HG02588 (cell line): ENCODE data around the gene OR51B6.
A peak's percentile ranks its signal among the peaks of the same experiment; 100 is the strongest.
"Not testable (repeated sequence)": the region's sequence is repeated elsewhere in the genome, so short reads cannot be mapped to it uniquely, and the experiment has no call there.

ENCODE experiments used
- ATAC-seq: cut with Tn5 transposase; IDR thresholded peaks from one replicate; pipeline ENCODE4 v1.9.1; 2021; ENCODE audit warnings: mild to moderate bottlenecking, moderate library complexity; ENCODE audit not compliant: unreplicated experiment

OR51B6 gene

GRCh38 chr11:5364214-5364613, 12.9 kb downstream of the OR51B6 start:
- no peak for ATAC-seq

- not testable (repeated sequence) for ATAC-seq
Measured at GRCh38 chr11:5366365-5366764, 15.1 kb downstream of the OR51B6 start.

- no peak for ATAC-seq
Measured at GRCh38 chr11:5366856-5367255, 15.5 kb downstream of the OR51B6 start.

- ATAC-seq = no peak
Measured at GRCh38 chr11:5367448-5368074, 16.3 kb downstream of the OR51B6 start.

- peak; percentile 47 for ATAC-seq
Measured at GRCh38 chr11:5368502-5369043, 17.3 kb downstream of the OR51B6 start.

- peak; percentile 58 for ATAC-seq
Measured at GRCh38 chr11:5369789-5370188, 18.5 kb downstream of the OR51B6 start.

GRCh38 chr11:5380740-5381342, 29.5 kb downstream of the OR51B6 start:
- peak; percentile 96 for ATAC-seq

- no peak for ATAC-seq
Measured at GRCh38 chr11:5383576-5383975, 32.3 kb downstream of the OR51B6 start, which contains the start of gene OR51M1. TSS of gene OR51M1 (plus strand) at chr11:5383812. CDS start at chr11:5389399, 5,587 bp downstream.

- ATAC-seq = no peak
Measured at GRCh38 chr11:5384335-5384734, 33.0 kb downstream of the OR51B6 start.

- no peak for ATAC-seq
Measured at GRCh38 chr11:5390210-5390609, 38.9 kb downstream of the OR51B6 start.

GRCh38 chr11:5394091-5394490, 42.8 kb downstream of the OR51B6 start:
- no peak for ATAC-seq

GRCh38 chr11:5398936-5399335, 47.6 kb downstream of the OR51B6 start:
- no peak for ATAC-seq
